Naive B cell (primary cell): Measurements from ENCODE around the gene ARL8A. TPM values are rescaled to one million over a fixed set of nuclear protein-coding genes. Genes with fewer than 3 reads are reported as not detected.
"Not testable (repeated sequence)": the region's sequence is repeated elsewhere in the genome, so short reads cannot be mapped to it uniquely, and the experiment has no call there.

ENCODE experiments used
- ATAC-seq, 2 donors: fragments of 150-1000 bp; cut with Tn5 transposase; 2 replicates each; pipeline ENCODE4 v1.10.0; 2021; ENCODE audit warnings: low read depth in 2 of 2, mild to moderate bottlenecking in 2 of 2, moderate library complexity in 2 of 2
- DNase-seq: peaks from one replicate; pipeline ENCODE4 v3.0.0; 2022
- H3K27ac Mint-ChIP-seq, 6 donors: one replicate each; pipeline ENCODE4 v1.8.0; 2020 to 2022; ENCODE audit warnings: mild to moderate bottlenecking in 6 of 6, mixed read lengths in 6 of 6, moderate library complexity in 5 of 6, inconsistent platforms in 2 of 6
- H3K27me3 Mint-ChIP-seq, 3 donors: one replicate each; pipeline ENCODE4 v1.8.0; 2021 to 2022; ENCODE audit warnings: mixed read lengths in 3 of 3, mild to moderate bottlenecking in 1 of 3
- H3K36me3 Mint-ChIP-seq, 2 donors: one replicate each; pipeline ENCODE4 v1.8.0; 2020 to 2022; ENCODE audit warnings: mixed read lengths in 2 of 2, inconsistent platforms in 1 of 2, mild to moderate bottlenecking in 1 of 2
- H3K4me1 Mint-ChIP-seq, 3 donors: one replicate each; pipeline ENCODE4 v1.8.0; 2020 to 2022; ENCODE audit warnings: mixed read lengths in 3 of 3, inconsistent platforms in 1 of 3, mild to moderate bottlenecking in 1 of 3, moderate library complexity in 1 of 3
- H3K4me3 Mint-ChIP-seq, 8 donors: one replicate each; pipeline ENCODE4 v1.8.0; 2020 to 2022; ENCODE audit warnings: mild to moderate bottlenecking in 8 of 8, mixed read lengths in 8 of 8, moderate library complexity in 8 of 8, inconsistent platforms in 2 of 8
- H3K9me3 Mint-ChIP-seq, 7 donors: one replicate each; pipeline ENCODE4 v1.8.0; 2020 to 2022; ENCODE audit warnings: mixed read lengths in 7 of 7, mild to moderate bottlenecking in 5 of 7, inconsistent platforms in 2 of 7, moderate library complexity in 1 of 7
- polyA plus RNA-seq, 6 donors: library from polyadenylated mRNA; unstranded; fragments of 300-500 nt; fragmentation: Illumina TruSeq; gene quantifications; one replicate each; pipeline ENCODE4 v1.2.3, GENCODE V29; 2021; ENCODE audit warnings: low read depth in 6 of 6

ARL8A gene
- polyA plus RNA-seq, 6 donors from 2014 or later = 7.3 to 18.0 (median 11.7) TPM

GRCh38 chr1:202123336-202123813 is 21.2 kb downstream of the ARL8A start:
- Mint-ChIP-seq H3K36me3 (no peaks in the 10 kb centered on the region), H3K4me1 (no peaks in the 10 kb centered on the region), H3K4me3 (no peak overlapping the region), H3K27ac (no peak overlapping the region), H3K27me3 (peaks cover 15 to 50% (median 49%) of the 10 kb centered on the region in 3 donors), H3K9me3 (no peaks in the 10 kb centered on the region)
- ATAC-seq (no peak), DNase-seq (no peak)

GRCh38 chr1:202122639-202123335 is 21.8 kb downstream of the ARL8A start, which contains the start of gene GPR37L1:
Gene GPR37L1, plus strand, starts transcription at chr1:202122917. Its CDS starts 47 bp downstream, at chr1:202122964.
- ATAC-seq = no peak

GRCh38 chr1:202121006-202121405 is 23.5 kb downstream of the ARL8A start:
- H3K4me1 Mint-ChIP-seq = no peaks in the 10 kb centered on the region
- DNase-seq (no peak), ATAC-seq (no peak)
- H3K4me3 Mint-ChIP-seq = no peak overlapping the region
- peaks cover 15 to 36% (median 30%) of the 10 kb centered on the region in 3 donors for H3K27me3 Mint-ChIP-seq
- no peaks in the 10 kb centered on the region for H3K9me3 Mint-ChIP-seq
- no peaks in the 10 kb centered on the region for H3K36me3 Mint-ChIP-seq
- H3K27ac Mint-ChIP-seq = no peak overlapping the region

More at GRCh38 chr1:202122639-202123335, 21.8 kb downstream of the ARL8A start, which contains the start of gene GPR37L1:
- Mint-ChIP-seq H3K36me3 (no peaks in the 10 kb centered on the region), H3K4me1 (no peaks in the 10 kb centered on the region), H3K9me3 (no peaks in the 10 kb centered on the region), H3K27ac (peak within 1 kb of the TSS in 1 of 6 donors; percentile 70), H3K4me3 (peak within 1 kb of the TSS in 1 of 8 donors; percentile 52), H3K27me3 (peaks cover 15 to 54% (median 47%) of the 10 kb centered on the region in 3 donors)
- no peak for DNase-seq

- H3K4me3 Mint-ChIP-seq = no peak overlapping the region
Observed at GRCh38 chr1:202117898-202118371, 26.6 kb downstream of the ARL8A start.

GRCh38 chr1:202116287-202116686 is 28.2 kb downstream of the ARL8A start:
- ATAC-seq (no peak), DNase-seq (no peak)
- Mint-ChIP-seq H3K4me3 (no peak overlapping the region), H3K9me3 (no peaks in the 10 kb centered on the region), H3K27me3 (peaks cover 2 to 17% (median 13%) of the 10 kb centered on the region in 3 donors), H3K4me1 (peaks cover 0 to 4% (median 0%) of the 10 kb centered on the region in 3 donors), H3K36me3 (no peaks in the 10 kb centered on the region), H3K27ac (no peak overlapping the region)

More at GRCh38 chr1:202117898-202118371, 26.6 kb downstream of the ARL8A start:
- no peak for ATAC-seq
- peak overlapping the region in 1 of 6 donors; percentile 24 for H3K27ac Mint-ChIP-seq
- no peaks in the 10 kb centered on the region for H3K9me3 Mint-ChIP-seq
- peaks cover 7 to 24% (median 22%) of the 10 kb centered on the region in 3 donors for H3K27me3 Mint-ChIP-seq
- DNase-seq = no peak
- no peaks in the 10 kb centered on the region for H3K36me3 Mint-ChIP-seq
- H3K4me1 Mint-ChIP-seq = peaks cover 0 to 4% (median 0%) of the 10 kb centered on the region in 3 donors

- Mint-ChIP-seq H3K27me3 (peaks cover 1 to 13% (median 10%) of the 10 kb centered on the region in 3 donors), H3K4me1 (peaks cover 0 to 4% (median 0%) of the 10 kb centered on the region in 3 donors), H3K36me3 (no peaks in the 10 kb centered on the region), H3K4me3 (no peak overlapping the region), H3K9me3 (no peaks in the 10 kb centered on the region), H3K27ac (no peak overlapping the region)
- no peak for DNase-seq
- no peak for ATAC-seq
Observed at GRCh38 chr1:202113690-202114300, 30.7 kb downstream of the ARL8A start.

GRCh38 chr1:202112859-202113689 is 31.5 kb downstream of the ARL8A start:
- peaks cover 4 to 10% (median 7%) of the 10 kb centered on the region in 3 donors for H3K27me3 Mint-ChIP-seq
- ATAC-seq (no peak), DNase-seq (no peak)
- no peak overlapping the region for H3K27ac Mint-ChIP-seq
- peaks cover 0 to 4% (median 0%) of the 10 kb centered on the region in 3 donors for H3K4me1 Mint-ChIP-seq
- H3K9me3 Mint-ChIP-seq = no peaks in the 10 kb centered on the region
- H3K4me3 Mint-ChIP-seq = no peak overlapping the region
- no peaks in the 10 kb centered on the region for H3K36me3 Mint-ChIP-seq

GRCh38 chr1:202111589-202111988 is 32.9 kb downstream of the ARL8A start:
- H3K4me1 Mint-ChIP-seq, H3K9me3 Mint-ChIP-seq, ATAC-seq, H3K36me3 Mint-ChIP-seq, H3K27ac Mint-ChIP-seq, H3K4me3 Mint-ChIP-seq, DNase-seq: not testable (repeated sequence)
- H3K27me3 Mint-ChIP-seq = peaks cover 4 to 10% (median 6%) of the 10 kb centered on the region in 3 donors

- Mint-ChIP-seq H3K27ac (no peak overlapping the region), H3K27me3 (peaks cover 4 to 10% (median 6%) of the 10 kb centered on the region in 3 donors), H3K36me3 (no peaks in the 10 kb centered on the region), H3K4me1 (peaks cover 0 to 4% (median 0%) of the 10 kb centered on the region in 3 donors), H3K4me3 (no peak overlapping the region), H3K9me3 (no peaks in the 10 kb centered on the region)
- no peak for ATAC-seq
- no peak for DNase-seq
Observed at GRCh38 chr1:202110977-202111376, 33.6 kb downstream of the ARL8A start.

GRCh38 chr1:202107801-202108731 is 36.5 kb downstream of the ARL8A start:
- Mint-ChIP-seq H3K36me3 (no peaks in the 10 kb centered on the region), H3K9me3 (no peaks in the 10 kb centered on the region), H3K27ac (no peak overlapping the region), H3K4me3 (no peak overlapping the region), H3K4me1 (no peaks in the 10 kb centered on the region), H3K27me3 (peaks cover 4 to 10% (median 8%) of the 10 kb centered on the region in 3 donors)
- ATAC-seq (no peak), DNase-seq (no peak)

GRCh38 chr1:202107321-202107761 is 37.2 kb downstream of the ARL8A start:
- H3K36me3 Mint-ChIP-seq = no peaks in the 10 kb centered on the region
- H3K27ac Mint-ChIP-seq = no peak overlapping the region
- H3K4me3 Mint-ChIP-seq = no peak overlapping the region
- no peaks in the 10 kb centered on the region for H3K4me1 Mint-ChIP-seq
- DNase-seq = no peak
- no peaks in the 10 kb centered on the region for H3K9me3 Mint-ChIP-seq
- H3K27me3 Mint-ChIP-seq = peaks cover 4 to 12% (median 10%) of the 10 kb centered on the region in 3 donors
- ATAC-seq = no peak
